Lung (tissue), 13 donors: ENCODE data around the gene SIMC1. TPM values are rescaled to one million over a fixed set of nuclear protein-coding genes. Genes with fewer than 3 reads are reported as not detected.

Source experiments
- ATAC-seq: fragments of 200-7000 bp; cut with Tn5 transposase; one replicate; pipeline ENCODE4 v1.9.1; 2020; ENCODE audit warnings: moderate number of reproducible peaks; ENCODE audit not compliant: insufficient read depth, low FRiP score
- DNase-seq, 3 donors: peaks; one replicate each; pipeline ENCODE4 v3.0.0-alpha.2; 2013 to 2017
- H3K27ac ChIP-seq, 2 donors: one replicate each; pipeline ENCODE4 v1.5.1; 2013; ENCODE audit warnings: mild to moderate bottlenecking in 2 of 2, moderate library complexity in 2 of 2, control low read depth in 1 of 2, inconsistent platforms in 1 of 2, low read depth in 1 of 2, low read length in 1 of 2
- H3K27me3 ChIP-seq, 3 donors: one replicate each; pipeline ENCODE4 v1.5.1; 2013; ENCODE audit warnings: low read length in 2 of 3; ENCODE audit not compliant: control insufficient read depth in 3 of 3, insufficient read depth in 3 of 3
- H3K36me3 ChIP-seq, 4 donors: one replicate each; pipeline ENCODE4 v1.5.1; 2013; ENCODE audit warnings: low read length in 4 of 4, mild to moderate bottlenecking in 1 of 4, moderate library complexity in 1 of 4; ENCODE audit not compliant: control insufficient read depth in 4 of 4, insufficient read depth in 4 of 4
- H3K4me1 ChIP-seq, 5 donors: one replicate each; pipeline ENCODE4 v1.5.1; 2013; ENCODE audit warnings: low read length in 5 of 5, mild to moderate bottlenecking in 2 of 5, moderate library complexity in 1 of 5; ENCODE audit not compliant: control insufficient read depth in 5 of 5, insufficient read depth in 5 of 5
- H3K4me3 ChIP-seq: one replicate; pipeline ENCODE4 v1.5.1; 2013; ENCODE audit warnings: mild to moderate bottlenecking, control low read depth, moderate library complexity
- H3K9ac ChIP-seq, 2 donors: one replicate each; pipeline ENCODE4 v1.5.1; 2013; ENCODE audit warnings: low read length in 2 of 2, control low read depth in 1 of 2; ENCODE audit not compliant: insufficient read depth in 1 of 2
- H3K9me3 ChIP-seq, 4 donors: one replicate each; pipeline ENCODE4 v1.5.1; 2013; ENCODE audit warnings: low read length in 3 of 4, mild to moderate bottlenecking in 1 of 4, moderate library complexity in 1 of 4; ENCODE audit not compliant: control insufficient read depth in 4 of 4, insufficient read depth in 3 of 4
- CTCF ChIP-seq: IDR thresholded peaks from 2 replicates; pipeline ENCODE4 v1.5.1; 2012; ENCODE audit warnings: mild to moderate bottlenecking; ENCODE audit errors: control extremely low read depth, extremely low read depth
- WGBS, 2 donors: extraction: QIAGEN DNeasy Blood & Tissue Kit; methylation state at CpG; one replicate each; pipeline ENCODE4 v1.1.7; 2013; 5-methylcytosine and 5-hydroxymethylcytosine counted together
- polyA plus RNA-seq, 2 donors: library from polyadenylated mRNA; stranded (reverse); fragments of 200-250 nt; gene quantifications; one replicate each; pipeline ENCODE4 v1.2.1, GENCODE V29; 2013
- small RNA-seq: library from RNA; depleted of rRNA; stranded (forward); fragments of <200 nt; gene quantifications from one replicate; pipeline ENCODE3, GENCODE V24; 2014; ENCODE audit warnings: low replicate concordance
- total RNA-seq, 2 donors: library from RNA; depleted of rRNA in 1 of 2; stranded (reverse); fragments of >200 nt in 1 of 2; gene quantifications; one replicate each; pipeline ENCODE4 v1.2.1, GENCODE V29; 2014 to 2021
- donor health status: control.
- donor health status: control.
- donor health status: Bipolar disorder and iron deficiency.
- donor health status: healthy.
- donor health status: DM: yes; HTN: yes; CAD: no.

SIMC1 gene
- total and polyA plus RNA-seq, 4 donors: 3.7 to 20.9 (median 8.7) TPM

DNA sequence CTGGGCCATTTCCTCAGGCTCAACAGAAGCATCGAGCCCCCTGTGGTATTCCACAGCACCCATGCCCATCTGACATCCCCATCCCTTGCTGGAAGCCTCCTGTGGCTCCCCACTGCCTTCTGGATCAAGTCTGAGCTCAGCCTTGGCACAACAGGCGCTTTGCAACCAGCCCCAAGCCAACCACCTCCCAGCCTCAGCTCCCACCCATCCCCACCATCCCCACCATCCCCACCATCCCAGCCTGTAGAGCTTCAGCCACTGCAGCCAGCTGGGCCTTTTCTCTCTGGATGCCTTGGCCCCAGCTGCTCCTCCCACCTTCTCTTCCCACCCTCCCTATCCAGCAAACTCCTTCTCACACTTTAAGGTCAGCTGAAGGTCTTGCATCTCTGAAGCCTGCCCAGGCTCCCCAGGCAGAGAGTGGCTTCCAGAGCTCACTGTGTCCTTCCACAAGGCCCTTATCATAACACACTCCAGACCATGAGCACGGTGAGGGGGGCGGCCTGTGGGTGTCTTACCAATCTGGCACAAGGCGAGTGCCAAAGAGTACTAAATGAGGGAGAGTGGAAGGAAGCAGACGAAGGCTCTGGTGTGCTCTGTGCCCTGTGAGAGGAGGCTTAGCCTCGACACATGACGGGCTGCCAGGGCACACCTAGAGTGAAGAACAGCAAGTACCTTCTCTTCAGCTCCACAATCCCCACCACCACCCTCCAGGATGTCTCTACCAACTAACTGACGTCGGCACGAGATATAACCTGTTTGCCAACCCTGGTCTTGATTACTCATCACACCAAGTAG is 156.9 kb downstream of the SIMC1 start:
- no peak for TF ChIP-seq CTCF
- Histone ChIP-seq H3K36me3 (peaks cover 11 to 49% (median 11%) of the 10 kb centered on the region in 4 donors), H3K27ac (peak overlapping the region in 1 of 2 donors; percentile 0), H3K9ac (no peak overlapping the region), H3K4me3 (no peak overlapping the region), H3K4me1 (peaks cover 0 to 19% (median 0%) of the 10 kb centered on the region in 5 donors), H3K9me3 (no peaks in the 10 kb centered on the region), H3K27me3 (no peaks in the 10 kb centered on the region)
- ATAC-seq (no peak), DNase-seq (peak; percentile 83 to 94 (median 92))
- 81 to 82% methylated on average over 11 of the region's 11 CpGs for WGBS, 2 donors

Small RNAs within 50 kb of the gene (small RNA-seq; reads per million reads assigned to genes)
- 62.0 reads per million, percentile 98 among the genes with 10 or more reads in this experiment for gene MIR1271

Other genes with a start within 250 kb of the SIMC1 start
- gene KIAA1191, start 123.3 kb downstream of the SIMC1 start, total RNA-seq: 10 to 100 TPM; 76.7 to 78.1 TPM
- 10 to 100 TPM; 41.0 to 47.0 TPM for gene KIAA1191, start 123.3 kb downstream of the SIMC1 start, polyA plus RNA-seq
- gene ARL10, start 127.1 kb downstream of the SIMC1 start, total RNA-seq: 10 to 100 TPM in 1 of 2 donors, 1 to 10 TPM in 1; 6.1 to 13.4 TPM
- 1 to 10 TPM; 1.5 to 2.6 TPM for gene ARL10, start 127.1 kb downstream of the SIMC1 start, polyA plus RNA-seq
- gene NOP16, start 150.2 kb downstream of the SIMC1 start, total RNA-seq: 10 to 100 TPM in 1 of 2 donors, 1 to 10 TPM in 1; 5.0 to 28.5 TPM
- gene NOP16, start 150.2 kb downstream of the SIMC1 start, polyA plus RNA-seq: 10 to 100 TPM; 44.4 to 52.1 TPM
- gene HIGD2A, start 150.3 kb downstream of the SIMC1 start, total RNA-seq: 100 to 1,000 TPM in 1 of 2 donors, 10 to 100 TPM in 1; 71.2 to 101 TPM
- gene HIGD2A, start 150.3 kb downstream of the SIMC1 start, polyA plus RNA-seq: 100 to 1,000 TPM; 115 to 190 TPM
- gene CLTB, start 178.1 kb downstream of the SIMC1 start, total RNA-seq: 100 to 1,000 TPM in 1 of 2 donors, 10 to 100 TPM in 1; 33.2 to 123 TPM
- gene CLTB, start 178.1 kb downstream of the SIMC1 start, polyA plus RNA-seq: 100 to 1,000 TPM; 101 to 193 TPM
- gene FAF2, start 210.0 kb downstream of the SIMC1 start, total RNA-seq: 10 to 100 TPM; 33.4 to 40.1 TPM
- gene FAF2, start 210.0 kb downstream of the SIMC1 start, polyA plus RNA-seq: 10 to 100 TPM; 12.5 to 19.8 TPM